HG03565 (cell line): ENCODE measurements around the gene RNF40.
"Not testable (repeated sequence)": the region's sequence is repeated elsewhere in the genome, so short reads cannot be mapped to it uniquely, and the experiment has no call there.

Experiments
- ATAC-seq: cut with Tn5 transposase; IDR thresholded peaks from one replicate; pipeline ENCODE4 v1.9.1; 2021; ENCODE audit warnings: mild to moderate bottlenecking, moderate library complexity; ENCODE audit not compliant: unreplicated experiment

RNF40 gene

DNA sequence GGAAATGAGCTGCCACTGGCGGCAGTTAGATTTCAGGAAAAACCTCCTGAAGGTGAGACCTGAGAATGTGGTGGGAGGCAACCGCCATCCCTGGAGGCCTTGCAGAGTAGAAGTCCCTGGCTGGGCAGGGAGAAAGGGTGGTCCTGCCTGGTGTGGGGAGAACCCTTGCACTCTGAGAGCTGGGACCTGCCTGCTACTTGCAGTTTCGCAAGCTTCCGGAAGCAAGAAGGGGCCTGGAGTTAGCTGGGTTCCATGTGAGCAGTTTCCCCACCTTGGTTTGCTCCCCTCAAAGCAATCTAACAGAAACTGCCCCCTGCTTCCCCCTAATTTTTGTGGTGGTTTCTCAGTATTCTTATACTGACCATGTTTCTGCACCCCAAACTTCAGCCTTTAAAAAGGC, 18.4 kb downstream of the RNF40 start:
- no peak for ATAC-seq

DNA sequence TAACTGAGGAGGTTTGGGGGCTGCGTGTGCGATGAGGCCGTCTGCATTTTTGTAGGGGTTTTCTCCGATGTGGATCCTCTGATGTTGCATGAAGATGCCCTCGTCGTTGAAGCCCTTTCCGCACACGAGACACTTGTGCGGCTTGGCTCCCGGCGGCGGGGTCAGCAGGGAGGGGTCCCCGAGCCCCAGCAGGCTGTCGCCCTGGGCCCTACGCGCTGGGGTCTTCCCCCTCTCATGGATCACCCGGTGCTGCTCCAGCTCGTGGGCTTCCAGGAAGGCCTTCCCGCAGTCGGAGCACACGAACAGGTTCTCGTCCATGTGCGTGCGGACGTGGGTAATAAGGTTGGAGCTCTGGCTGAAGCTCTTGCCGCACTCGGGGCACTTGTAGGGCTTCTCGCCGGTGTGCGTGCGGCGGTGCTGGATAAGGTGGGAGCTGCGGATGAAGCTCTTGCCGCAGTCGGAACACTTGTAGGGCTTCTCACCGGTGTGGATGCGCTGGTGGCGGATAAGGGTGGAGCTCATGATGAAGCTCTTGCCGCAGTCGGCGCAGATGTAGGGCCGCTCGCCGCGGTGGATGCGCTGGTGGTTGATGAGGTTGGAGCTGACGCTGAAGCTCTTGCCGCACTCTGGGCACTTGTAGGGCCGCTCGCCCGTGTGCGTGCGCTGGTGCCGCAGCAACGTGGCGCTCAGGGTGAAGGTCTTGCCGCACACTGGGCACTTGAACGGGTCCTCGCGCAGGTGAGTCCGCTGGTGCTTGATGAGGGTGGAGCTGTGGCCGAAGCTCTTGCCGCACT, 20.6 kb downstream of the RNF40 start:
- ATAC-seq: no peak

DNA sequence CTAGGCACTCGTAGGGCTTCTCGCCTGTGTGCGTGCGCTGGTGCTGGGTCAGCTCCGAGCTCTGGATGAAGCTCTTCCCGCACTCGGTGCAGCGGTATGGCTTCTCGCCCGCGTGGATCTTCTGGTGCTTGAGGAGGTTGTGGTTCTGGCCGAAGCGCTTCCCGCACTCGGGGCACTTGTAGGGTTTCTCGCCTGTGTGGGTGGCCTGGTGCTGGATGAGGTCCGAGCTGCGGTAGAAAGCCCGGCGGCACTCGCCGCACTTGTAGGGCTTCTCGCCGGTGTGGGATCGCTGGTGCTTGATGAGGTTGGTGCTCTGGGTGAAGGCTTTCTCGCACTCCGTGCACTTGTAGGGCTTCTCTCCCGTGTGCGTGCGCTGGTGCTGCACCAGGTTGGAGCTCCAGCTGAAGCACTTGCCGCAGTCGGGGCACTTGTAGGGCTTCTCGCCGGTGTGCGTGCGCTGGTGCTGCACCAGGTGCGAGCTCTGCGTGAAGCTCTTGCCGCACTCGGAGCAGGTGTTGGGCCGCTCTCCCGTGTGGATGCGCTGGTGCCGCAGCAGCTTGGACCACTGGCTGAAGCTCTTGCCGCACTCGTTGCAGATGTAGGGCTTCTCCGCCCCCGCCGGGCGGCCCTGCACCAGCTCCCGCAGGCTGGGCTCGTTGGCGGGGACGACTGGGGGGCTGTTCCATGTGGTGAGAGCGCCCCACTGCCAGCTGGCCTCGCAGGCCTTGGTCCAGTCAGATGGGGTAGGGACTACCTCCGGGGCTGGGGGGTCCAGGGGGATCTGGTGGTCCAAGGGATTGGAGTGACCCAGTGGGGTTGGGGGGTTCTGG, 21.4 kb downstream of the RNF40 start:
- no peak for ATAC-seq

DNA sequence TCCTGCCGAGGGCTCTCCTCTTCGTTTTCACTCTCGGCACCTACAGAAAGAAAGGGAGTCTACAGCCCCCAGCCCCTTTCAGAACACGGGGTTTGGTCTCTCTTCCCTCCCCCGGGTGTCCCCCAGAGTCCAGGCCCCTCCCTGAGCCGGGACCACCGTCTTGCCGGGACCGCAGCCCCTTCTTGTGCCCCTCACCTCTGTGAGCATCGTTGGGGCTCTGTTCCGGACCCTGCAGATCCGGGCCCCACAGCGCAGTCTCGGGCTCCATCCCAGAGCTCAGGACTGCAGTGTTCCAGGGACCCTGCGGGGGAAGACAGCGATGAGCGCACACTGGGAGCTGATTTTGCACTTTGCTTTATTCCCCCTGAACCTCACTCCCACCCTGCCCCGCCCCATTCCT, 22.1 kb downstream of the RNF40 start:
- no peak for ATAC-seq

DNA sequence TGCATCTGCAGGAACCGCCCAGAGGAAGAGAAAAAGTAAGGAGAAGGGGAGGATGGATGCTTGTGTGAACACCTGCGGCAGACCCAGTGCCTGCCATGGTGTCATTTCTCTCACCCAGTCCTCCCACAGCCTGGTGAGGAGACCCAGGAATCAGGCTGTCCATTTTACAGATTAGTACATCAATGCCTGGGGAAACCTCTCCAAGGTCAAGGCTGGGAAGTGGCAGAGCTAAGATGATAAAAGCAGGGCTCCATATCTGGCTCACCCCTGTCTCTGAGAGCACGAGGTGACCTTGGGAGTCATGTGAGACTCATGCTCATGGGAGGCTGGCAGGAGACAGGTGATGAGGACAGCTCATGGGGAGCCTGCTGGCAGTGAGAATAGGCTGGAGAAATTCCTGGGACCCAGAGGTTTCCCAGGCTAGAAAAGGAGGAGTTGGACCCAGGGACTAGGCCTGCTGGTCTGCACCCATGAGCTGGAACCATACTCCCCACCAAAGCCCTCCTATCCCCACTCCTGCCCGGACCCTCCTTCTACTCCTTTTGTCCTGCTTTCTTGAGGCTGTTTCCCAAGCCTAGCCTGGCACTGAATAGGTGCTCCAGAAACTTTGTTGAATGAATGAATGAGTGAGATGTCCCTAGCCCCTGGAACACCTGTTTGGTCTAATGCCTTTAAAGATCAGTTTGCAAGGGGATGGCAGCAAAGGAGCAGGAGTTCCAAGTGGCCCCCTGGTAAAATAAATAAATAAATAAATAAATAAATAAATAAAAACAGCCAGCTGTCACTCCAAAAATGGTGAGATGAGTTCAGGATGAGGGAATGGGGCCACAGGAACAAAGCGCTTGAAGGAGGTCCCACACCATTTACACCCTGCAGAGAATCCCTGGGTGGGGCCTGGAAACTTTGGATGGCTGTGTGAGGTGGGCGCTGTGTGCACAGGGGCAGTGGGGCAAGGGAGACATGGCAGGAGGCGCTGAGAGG, 23.3 kb downstream of the RNF40 start:
- no peak for ATAC-seq

DNA sequence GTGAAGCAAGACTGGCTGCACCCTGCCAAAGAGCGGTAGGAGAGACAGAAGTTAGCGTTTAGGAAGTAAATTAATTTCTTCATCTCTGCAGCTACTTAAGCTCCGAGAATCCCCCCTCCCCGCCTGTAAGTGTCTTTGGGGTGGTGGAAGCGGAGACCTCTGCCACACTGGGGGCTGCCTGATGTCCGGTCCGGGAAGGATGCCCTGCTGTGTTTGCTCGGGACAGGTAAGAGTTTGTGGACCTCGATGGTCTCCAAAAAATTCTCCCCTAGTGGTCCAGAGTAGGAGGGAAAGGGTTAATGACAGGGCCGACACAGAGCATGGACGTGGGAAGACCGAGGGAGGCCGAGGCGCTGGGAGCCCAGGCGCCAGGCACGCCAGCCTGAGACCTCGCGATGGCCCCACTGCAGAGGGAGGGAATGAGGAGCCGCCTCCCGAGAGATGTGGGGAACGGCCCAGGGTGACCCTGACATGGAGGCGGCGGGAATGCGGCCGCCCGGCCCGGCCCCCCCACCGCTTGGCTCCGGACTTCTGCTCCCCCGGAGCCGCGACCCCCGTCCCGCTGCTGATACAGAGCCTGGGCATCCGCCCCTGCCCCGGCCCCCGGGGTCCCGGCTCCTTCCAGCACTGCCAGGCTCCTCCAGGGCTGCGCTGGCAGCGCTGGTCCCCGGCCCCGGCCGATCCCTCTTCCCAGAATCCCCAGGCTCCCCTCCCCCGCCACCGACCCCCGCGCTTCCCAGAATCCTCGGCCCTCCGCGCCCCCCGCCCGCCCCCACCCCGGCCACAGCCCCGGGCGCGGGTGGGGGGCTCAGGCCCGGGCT, 24.2 kb downstream of the RNF40 start:
- no peak for ATAC-seq

DNA sequence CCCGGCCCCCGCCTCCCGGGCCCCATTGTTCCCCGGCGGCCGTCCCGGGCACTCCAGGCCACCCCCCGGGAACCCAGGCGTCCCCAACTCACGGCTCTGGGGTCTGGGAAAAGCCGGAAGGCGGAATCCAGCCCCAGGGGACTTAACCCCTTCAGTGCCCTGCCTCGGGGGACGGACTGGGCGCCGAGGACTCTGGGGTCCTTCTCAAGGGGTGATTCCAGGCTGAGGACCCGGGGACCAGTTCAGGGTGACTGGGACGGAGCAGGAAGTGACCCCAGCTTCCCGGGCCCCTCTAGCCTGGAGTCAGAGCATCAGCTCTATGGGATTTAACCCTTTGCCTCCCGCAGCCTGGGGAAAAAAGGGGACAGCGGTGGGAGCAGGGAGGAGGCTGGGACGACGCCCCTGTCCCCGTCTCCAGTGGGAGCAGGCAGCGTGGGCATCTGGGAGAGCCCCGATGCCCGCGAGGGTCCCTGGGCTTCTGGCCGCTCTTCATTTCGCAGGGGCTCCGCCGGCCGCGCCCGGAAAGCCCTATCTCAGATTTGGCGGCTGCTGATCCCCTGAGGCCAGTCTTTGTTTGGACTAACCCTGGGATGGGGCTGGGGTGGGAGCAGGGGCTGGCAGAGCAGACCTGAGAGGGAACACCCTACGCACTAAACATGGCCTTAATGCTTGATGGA, 25.0 kb downstream of the RNF40 start, which contains the start of gene ZNF629:
TSS of gene ZNF629 (minus strand) at position 270 of the 677 bp plus-strand sequence. CDS start 2,723 bp downstream, outside the sequence.
- ATAC-seq: no peak

DNA sequence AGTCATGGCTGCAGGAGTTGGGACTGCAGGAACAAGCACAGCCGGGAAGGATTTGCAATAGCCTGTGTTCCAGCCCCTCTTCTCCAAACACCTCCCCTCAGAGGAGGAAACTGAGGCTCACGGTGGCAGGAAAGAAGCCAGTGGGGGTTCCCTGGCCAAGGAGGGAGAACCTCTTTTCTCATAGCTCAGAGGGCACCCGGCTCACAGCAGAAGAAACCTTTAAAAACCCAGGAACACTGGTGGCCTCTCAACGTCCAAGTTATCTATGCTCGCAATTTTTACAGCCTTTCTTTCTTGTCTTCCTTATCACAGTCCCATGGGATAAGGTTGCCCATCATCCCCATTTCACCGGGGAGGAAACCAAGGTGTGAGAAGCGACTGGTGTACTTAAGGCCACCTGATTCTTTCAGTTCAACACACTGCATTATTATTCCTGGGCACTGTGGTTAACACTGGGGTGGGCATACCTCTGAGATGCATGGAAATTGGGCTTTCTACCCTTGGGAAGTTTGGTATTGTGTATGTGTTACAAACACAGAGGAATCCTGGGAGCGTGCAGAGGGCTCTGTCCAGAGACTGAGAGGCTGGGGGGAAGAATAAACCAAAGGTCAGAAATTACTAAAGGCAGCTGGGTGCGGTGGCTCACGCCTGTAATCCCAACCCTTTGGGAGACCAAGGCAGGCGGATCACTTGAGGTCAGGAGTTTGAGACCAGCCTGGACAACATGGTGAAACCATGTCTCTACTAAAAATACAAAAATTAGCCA, 25.7 kb downstream of the RNF40 start:
- no peak for ATAC-seq

DNA sequence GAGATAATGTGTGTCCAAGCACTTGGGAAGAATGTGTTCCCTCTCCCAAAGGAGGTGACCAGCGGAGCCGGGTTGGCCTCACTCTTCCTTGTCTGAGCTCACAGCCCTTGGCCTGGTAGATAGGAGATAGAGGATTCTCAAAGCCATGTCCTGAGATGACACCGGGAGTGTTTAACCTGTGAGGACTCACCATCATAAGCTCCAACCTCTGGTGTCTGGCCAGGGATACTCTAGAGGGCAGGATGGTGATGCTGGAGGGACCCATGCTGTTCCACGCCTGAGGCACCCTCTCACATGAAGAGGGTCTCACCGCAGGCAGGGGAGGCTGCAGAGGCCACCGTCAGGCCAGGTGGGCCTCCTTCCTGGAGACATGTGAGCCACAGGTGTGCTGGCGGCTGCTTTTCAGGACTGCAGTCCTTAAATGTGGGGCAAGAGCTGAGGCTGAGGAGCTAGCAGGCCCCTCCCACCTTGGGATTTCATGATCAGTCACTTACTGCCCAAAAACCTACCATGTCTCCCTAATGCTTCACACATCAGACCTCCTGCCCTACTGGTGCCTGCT, 31.5 kb downstream of the RNF40 start:
- no peak for ATAC-seq

DNA sequence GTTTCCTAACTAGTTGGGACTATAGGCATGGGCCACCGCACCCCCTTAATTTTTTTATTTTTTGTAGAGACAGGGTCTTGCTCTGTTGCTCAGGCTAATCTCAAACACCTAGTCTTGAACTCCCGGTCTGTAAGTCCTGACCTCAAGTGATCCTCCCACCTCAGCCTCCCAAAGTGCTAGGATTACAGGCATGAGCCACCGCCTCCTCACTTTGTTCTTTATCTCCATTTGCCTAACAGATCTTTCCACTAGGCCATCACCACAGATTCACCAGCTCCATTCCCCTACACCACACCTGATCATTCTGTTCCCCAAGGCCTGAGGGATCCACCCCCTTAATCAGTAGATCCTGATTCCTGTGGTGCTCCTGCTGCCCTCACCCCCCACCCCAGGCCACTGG, 32.5 kb downstream of the RNF40 start:
- ATAC-seq: no peak

DNA sequence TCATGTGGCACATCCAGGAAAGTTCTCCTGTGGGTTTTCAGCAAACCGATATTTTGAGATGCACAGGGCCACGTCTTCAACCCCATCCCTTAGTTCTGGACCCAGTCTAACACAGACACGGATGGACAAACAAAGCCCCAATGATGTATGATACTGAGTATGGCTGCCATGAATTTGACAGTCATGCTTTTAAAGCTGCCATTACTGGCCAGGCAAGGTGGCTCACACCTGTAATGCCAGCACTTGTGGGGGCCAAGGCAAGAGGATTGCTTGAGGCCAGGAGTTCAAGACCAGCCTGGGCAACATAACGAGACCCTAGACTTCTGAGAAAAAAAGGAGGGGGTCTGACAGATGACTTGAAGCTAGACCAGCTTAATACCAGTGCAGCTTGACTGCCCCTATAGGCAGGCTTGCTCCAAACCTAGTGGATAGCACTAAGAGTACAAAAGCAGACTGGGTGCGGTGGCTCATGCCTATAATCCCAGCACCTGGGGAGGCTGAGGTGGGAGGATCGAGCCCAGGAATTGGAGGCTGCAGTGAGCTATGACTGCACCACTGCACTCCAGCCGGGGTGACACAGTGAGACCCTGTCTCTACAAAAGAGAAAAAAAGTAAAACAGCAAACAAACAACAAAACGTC, 35.7 kb downstream of the RNF40 start:
- no peak for ATAC-seq

DNA sequence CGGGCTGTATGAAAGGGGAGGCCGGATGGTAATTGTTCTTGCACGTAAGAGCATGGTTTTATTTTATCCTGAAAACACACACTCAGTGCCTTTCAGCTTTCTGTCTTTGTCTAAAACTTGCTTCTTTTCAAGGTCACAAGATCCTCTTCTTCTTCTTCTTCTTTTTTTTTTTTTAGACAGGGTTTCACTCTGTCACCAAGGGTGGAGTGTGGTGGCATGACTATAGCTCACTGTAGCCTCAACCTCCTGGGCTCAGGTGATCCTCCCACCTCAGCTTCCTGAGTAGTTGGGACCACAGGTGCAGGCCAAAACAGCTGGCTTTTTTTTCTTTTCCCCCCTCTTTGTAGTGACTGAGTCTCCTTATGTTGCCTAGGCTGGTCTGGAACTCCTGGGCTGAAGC, 40.8 kb downstream of the RNF40 start:
- ATAC-seq: no peak

DNA sequence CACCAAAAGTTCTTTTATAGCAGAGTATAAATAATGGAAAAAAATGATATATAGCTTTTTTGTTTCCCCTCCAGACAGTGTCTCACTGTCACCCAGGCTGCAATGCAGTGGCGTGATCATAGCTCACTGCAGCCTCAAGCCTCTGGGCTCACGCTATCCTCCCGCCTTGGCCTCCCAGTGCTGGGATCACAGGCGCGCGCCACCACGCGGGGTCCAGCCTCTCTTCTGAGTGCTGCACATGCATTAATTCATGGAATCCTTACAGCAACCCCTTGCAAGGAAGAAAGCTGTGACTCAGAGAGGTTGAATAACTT, 42.9 kb downstream of the RNF40 start:
- no peak for ATAC-seq

DNA sequence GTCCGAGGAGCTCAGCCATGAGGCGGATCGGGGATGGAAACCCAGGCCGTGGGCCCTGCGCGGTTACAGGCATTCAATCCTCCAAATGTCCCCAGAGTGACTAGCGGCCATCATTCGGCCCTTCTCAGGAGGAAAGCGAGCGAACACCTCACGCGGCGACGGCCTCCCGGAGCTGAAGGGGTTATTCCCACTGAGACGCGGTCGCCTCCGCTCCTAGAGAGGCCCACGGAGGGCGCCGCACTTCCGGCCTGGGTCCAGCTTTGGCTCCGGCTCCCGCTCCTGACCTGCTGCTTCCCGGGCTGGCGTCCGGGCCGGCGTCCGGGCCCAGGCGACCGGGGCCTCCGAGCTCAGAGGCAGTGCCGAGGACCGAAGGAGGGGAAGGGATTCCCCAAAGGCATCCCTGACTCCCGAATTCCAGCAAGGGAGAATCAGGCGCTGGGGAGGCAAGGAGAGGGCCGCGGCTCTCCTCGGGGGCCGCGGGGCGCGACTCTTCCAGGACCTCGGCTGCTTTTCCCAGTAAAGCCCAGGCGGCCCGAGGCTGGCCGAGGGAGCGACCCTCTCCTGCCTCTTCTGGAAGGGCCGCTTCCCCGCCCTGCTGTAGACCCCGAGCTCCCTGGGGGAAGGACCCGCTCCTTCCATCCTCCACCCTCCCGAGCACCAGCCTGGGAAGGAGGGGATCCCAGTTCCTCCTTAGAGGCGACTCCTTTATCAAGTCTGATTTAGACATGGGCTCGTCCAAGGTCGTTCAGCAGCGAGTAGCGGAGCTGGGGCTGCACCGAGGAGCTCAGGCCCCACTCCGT, 43.4 kb downstream of the RNF40 start:
- ATAC-seq: no peak

DNA sequence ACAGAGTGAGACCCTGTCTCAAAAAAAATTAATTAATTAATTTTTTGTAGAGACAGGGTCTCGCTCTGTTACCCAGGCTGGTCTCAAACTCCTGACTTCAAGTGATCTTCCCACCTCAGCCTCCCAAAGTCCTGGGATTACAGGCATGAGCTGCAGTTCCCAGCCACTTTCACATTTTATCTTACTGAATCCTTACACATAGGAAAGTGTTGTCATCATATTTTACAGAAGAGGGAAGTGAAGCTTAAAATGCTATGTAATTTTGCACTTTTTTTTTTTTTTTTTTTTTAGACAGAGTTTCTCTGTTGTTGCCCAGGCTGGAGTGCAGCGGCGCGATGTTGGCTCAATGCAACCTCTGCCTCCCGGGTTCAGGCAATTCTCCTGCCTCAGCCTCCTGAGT, 46.0 kb downstream of the RNF40 start:
- ATAC-seq: no peak

DNA sequence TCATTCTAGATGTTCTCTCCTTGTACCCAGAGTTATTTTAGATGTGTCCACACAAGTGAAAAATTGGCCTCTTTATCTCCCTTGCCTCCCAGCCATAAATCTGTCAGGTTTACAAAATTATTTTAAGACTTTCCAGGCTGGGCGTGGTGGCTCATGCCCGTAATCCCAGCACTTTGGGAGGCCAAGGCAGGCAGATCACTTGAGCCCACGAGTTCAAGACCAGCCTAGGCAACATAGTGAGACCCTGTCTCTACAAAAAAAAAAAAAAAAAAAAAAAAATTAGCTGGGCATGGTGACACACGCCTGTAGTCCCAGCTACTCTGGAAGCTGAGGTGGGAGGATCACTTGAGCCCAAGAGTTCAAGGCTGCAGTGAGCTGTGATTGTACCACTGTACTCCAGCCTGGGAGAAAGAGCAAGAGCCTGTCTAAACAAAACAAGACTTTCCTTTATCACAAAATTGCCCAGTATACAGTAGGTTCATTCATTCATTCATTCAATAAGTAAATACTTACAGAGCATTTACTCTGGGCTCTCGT, 46.8 kb downstream of the RNF40 start:
- ATAC-seq: not testable (repeated sequence)

DNA sequence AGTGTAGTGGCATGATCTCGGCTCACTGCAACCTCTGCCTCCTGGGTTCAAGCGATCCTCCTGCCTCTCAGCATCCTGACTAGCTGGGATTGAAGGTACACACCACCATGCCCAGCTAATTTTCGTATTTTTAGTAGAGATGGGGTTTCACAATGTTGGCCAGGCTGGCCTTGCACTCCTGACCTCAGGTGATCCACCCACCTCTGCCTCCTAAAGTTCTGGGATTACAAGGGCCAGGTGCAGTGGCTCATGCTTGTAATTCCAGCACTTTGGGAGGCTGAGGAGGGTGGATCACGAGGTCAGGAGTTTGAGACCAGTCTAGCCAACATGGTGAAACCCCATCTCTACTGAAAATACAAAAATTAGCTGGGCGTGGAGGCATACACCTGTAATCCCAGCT, 47.6 kb downstream of the RNF40 start:
- not testable (repeated sequence) for ATAC-seq
